Activated T-cell treated with anti-CD3 and anti-CD28 coated beads for 1 hour (primary cell): ENCODE results near the gene GTF2F1.
"Not testable (repeated sequence)": the region's sequence is repeated elsewhere in the genome, so short reads cannot be mapped to it uniquely, and the experiment has no call there.

Source experiments
- DNase-seq: peaks from one replicate; pipeline ENCODE4 v3.0.0-alpha.2; 2020; ENCODE audit warnings: low read depth

The GTF2F1 gene

GRCh38 chr19:6355321-6356040 is 37.5 kb downstream of the GTF2F1 start:
- DNase-seq, result not testable (repeated sequence)

GRCh38 chr19:6354098-6354674 is 38.8 kb downstream of the GTF2F1 start:
- no peak for DNase-seq

- no peak for DNase-seq
Measured at GRCh38 chr19:6352381-6353165, 40.4 kb downstream of the GTF2F1 start.

- DNase-seq, result no peak
Measured at GRCh38 chr19:6350688-6351087, 42.3 kb downstream of the GTF2F1 start.

- DNase-seq, result not testable (repeated sequence)
Measured at GRCh38 chr19:6349271-6349670, 43.7 kb downstream of the GTF2F1 start.

- DNase-seq, result no peak
Measured at GRCh38 chr19:6343462-6343861, 49.5 kb downstream of the GTF2F1 start.

- DNase-seq, result no peak
Measured at GRCh38 chr19:6340493-6341201, 52.3 kb downstream of the GTF2F1 start.

- no peak for DNase-seq
Measured at GRCh38 chr19:6334490-6335285, 58.3 kb downstream of the GTF2F1 start.

- DNase-seq, result no peak
Measured at GRCh38 chr19:6333439-6333838, 59.5 kb downstream of the GTF2F1 start, which contains the start of gene ACER1. TSS of gene ACER1 (minus strand) at chr19:6333612. CDS start at chr19:6333551, 61 bp downstream.
